Mucosa of rectum (tissue), 2 donors: ENCODE results near the gene PIEZO2.
A peak's percentile ranks its signal among the peaks of the same experiment; 100 is the strongest.

Experiments used
- H3K27ac ChIP-seq, 2 donors: one replicate each; pipeline ENCODE4 v1.7.0; 2013; ENCODE audit warnings: inconsistent platforms in 2 of 2, low read depth in 2 of 2, low read length in 2 of 2
- H3K27me3 ChIP-seq, 2 donors: one replicate each; pipeline ENCODE4 v1.7.0; 2013; ENCODE audit warnings: low read length in 2 of 2; ENCODE audit not compliant: control insufficient read depth in 2 of 2, insufficient read depth in 2 of 2
- H3K36me3 ChIP-seq, 2 donors: one replicate each; pipeline ENCODE4 v1.7.0; 2013; ENCODE audit warnings: low read length in 2 of 2; ENCODE audit not compliant: control insufficient read depth in 2 of 2, insufficient read depth in 2 of 2
- H3K4me1 ChIP-seq, 2 donors: one replicate each; pipeline ENCODE4 v1.7.0; 2013; ENCODE audit warnings: low read length in 2 of 2, mild to moderate bottlenecking in 1 of 2; ENCODE audit not compliant: control insufficient read depth in 2 of 2, insufficient read depth in 2 of 2
- H3K4me3 ChIP-seq, 2 donors: one replicate each; pipeline ENCODE4 v1.7.0; 2013; ENCODE audit warnings: low read length in 2 of 2
- H3K9ac ChIP-seq, 2 donors: one replicate each; pipeline ENCODE4 v1.7.0; 2013; ENCODE audit warnings: low read length in 2 of 2, low read depth in 1 of 2, mild to moderate bottlenecking in 1 of 2
- H3K9me3 ChIP-seq, 2 donors: one replicate each; pipeline ENCODE4 v1.7.0; 2013; ENCODE audit warnings: low read length in 2 of 2; ENCODE audit not compliant: control insufficient read depth in 2 of 2
- donor health status: healthy.
- donor health status: Normal muscosa, but diverticular disease.

The PIEZO2 gene

DNA sequence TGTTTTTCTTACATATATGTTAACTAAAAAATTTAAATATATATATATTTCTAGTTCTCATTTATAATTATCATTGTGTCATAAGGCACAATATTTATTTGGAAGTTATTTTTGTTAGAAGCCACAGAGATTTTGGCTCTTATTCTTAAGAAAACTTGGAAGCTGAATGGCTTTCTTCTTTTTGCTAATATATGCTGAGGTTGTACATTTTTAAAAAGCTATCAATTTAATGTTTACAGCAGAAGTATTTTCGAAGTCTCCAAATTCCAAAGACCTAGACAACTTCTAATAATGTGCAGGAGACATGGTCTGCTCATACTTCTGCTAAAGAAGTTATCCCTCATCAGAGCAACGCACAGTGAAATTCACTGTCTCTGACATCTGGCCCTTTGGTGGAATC is 3.7 kb upstream of the PIEZO2 start:
- Histone ChIP-seq H3K27ac (no peak overlapping the region), H3K9me3 (no peaks in the 10 kb centered on the region), H3K4me3 (no peak overlapping the region), H3K27me3 (peaks cover 0 to 3% of the 10 kb centered on the region in 2 donors), H3K36me3 (no peaks in the 10 kb centered on the region), H3K9ac (no peak overlapping the region), H3K4me1 (no peaks in the 10 kb centered on the region)

DNA sequence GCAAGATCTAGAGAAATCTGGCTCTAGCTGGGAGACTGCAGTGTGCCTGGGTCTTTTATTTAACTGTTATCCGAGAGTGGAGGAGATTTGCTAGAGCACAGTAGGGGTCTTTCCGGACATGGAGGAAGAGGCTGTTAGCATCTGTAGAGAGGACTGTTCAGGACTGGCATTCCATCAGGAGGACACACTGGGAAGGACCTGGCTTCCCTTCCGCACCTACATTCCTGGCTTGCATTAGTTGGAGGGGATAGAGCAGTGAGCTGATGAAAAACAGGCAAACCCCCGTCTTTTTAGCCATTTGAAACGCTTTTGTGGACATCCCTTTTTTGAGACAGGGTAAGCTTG is 874 bp upstream of the PIEZO2 start:
- Histone ChIP-seq H3K4me1 (no peaks in the 10 kb centered on the region), H3K27ac (no peak overlapping the region), H3K4me3 (no peak overlapping the region), H3K9ac (no peak overlapping the region), H3K9me3 (no peaks in the 10 kb centered on the region), H3K36me3 (no peaks in the 10 kb centered on the region), H3K27me3 (peaks cover 2 to 7% of the 10 kb centered on the region in 2 donors)

DNA sequence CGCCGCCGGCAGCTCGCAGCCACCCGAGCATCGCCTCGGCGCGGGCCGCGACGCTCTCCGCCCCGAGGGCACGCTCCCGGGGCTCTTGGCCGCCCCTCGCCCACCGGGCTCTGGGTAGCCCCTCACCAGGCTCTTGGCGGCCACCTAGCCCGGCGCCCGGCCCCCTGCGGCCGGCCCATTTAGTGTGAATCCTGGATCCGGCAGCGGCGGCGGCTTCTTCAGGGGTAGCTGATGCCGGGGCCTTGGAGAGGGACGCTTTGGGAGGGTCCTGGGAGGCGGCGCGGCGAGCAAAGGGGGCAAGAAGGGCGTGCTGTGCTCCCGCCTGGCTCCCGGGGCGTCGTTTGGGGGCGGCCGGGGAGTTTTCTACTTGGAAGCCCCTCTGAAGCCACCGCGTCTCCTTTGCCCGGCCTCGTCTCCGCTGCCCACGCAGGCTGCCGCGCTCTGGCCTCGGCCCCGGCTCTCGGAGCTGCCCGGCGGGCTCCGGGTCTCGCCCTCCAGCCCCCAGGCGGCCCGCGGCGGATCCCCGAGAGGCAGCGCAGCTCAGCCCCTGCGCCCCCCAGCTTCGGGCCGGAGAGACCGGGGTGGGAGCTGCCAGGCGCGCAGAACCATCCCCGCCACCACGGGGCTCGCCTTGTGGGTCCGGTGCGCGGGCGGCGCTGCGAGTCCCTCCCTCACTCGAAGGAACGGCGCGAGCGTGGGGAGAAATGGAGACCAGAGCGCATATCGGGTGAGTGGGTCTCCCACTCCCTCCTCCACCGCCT is 509 bp downstream of the PIEZO2 start:
- Histone ChIP-seq H3K9me3 (no peaks in the 10 kb centered on the region), H3K4me1 (no peaks in the 10 kb centered on the region), H3K9ac (no peak overlapping the region), H3K36me3 (no peaks in the 10 kb centered on the region), H3K4me3 (peak overlapping the region; percentile 37 to 39), H3K27me3 (peaks cover 2 to 7% of the 10 kb centered on the region in 2 donors), H3K27ac (no peak overlapping the region)

DNA sequence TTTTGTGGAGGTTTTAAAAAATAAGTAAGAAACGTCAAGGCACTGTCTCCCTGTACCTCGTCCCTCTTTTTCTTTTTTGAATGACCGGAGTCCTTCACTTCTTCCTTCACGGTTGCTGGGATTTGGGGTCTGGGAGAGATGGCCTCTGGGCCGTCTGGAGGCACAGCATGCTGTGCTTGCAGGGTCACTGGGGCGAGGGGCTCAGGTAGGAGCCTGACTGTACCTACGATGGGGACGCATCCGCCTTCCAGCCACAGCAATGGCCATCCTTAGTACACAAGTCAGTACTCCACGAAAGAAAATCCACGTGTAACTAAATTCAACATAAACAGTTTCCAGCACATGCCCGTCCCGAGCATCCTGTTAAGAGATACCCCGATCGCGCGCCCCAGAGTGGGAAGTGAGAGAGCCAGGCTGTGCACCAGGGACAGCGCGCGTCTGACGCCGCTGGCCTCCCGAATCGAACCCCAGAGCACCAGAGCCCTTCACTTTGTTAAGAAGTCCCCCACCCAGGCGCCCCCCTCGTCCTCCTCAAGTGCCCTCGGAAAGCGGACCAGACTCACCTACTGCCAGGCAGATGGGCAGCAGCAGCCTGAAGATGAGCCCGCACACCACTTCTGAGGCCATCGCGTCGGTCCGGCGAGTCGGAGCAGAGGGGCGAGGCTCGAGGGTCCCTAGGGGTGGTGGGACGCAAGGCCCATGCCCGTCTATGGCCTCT is 1.2 kb downstream of the PIEZO2 start:
- H3K4me1 ChIP-seq = no peaks in the 10 kb centered on the region

DNA sequence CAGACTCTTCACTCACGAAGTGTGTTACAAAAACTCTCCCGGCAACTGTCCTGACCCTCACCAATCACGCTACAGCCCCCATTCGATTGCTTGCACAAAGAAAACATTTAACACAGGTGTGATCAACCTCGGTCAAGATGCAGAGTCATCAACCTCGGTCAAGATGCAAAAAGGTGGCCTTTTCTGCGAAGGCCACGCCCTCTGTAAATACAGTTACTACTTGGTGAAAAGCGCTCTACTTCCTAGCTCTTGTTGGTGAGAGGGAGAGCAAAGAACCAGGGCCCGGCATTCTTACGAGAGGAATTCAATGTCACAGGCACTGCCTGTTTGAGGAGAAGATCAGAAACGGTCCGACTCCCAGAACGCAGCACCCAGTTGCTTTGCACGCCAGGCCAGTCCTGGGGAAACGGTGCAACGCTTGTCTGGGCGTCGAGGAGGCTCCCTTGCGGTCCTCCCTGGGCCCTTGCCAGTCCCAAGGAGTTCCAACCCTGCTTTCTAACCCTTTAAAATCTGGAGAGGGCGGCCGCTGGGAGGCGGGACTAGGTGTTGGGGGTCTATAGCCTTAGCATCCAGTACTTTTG is 1.9 kb downstream of the PIEZO2 start:
- Histone ChIP-seq H3K4me3 (peak overlapping the region in 1 of 2 donors; percentile 20), H3K9ac (no peak overlapping the region), H3K27me3 (peaks cover 2 to 7% of the 10 kb centered on the region in 2 donors), H3K36me3 (no peaks in the 10 kb centered on the region), H3K4me1 (no peaks in the 10 kb centered on the region), H3K27ac (no peak overlapping the region), H3K9me3 (no peaks in the 10 kb centered on the region)

More for the DNA sequence above, 1.2 kb downstream of the PIEZO2 start:
- H3K4me3 ChIP-seq = peak overlapping the region; percentile 37 to 39
- H3K27me3 ChIP-seq = peaks cover 2 to 7% of the 10 kb centered on the region in 2 donors
- H3K36me3 ChIP-seq = no peaks in the 10 kb centered on the region
- H3K9ac ChIP-seq = no peak overlapping the region
- no peaks in the 10 kb centered on the region for H3K9me3 ChIP-seq
- no peak overlapping the region for H3K27ac ChIP-seq

DNA sequence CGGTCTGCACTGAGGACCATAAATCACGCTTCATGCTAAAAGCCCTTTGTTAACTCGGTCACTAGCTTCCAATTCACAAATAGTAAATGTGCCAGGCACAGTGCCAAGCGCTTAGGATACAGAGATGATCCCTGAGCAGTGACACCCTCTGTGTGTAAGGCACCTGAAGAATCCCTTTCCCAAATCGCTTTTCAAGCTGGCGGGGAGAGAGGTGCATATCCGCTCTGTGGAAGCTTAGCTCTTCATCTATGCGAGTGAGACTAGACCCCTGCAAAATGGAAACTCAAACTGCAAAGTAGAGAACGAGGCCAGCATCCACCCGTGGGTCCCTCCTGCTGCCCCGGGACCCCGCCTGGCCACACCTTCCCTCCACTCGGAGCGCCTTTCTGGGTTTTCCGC is 2.4 kb downstream of the PIEZO2 start:
- peaks cover 2 to 7% of the 10 kb centered on the region in 2 donors for H3K27me3 ChIP-seq
- H3K27ac ChIP-seq = no peak overlapping the region
- no peak overlapping the region for H3K9ac ChIP-seq
- no peaks in the 10 kb centered on the region for H3K9me3 ChIP-seq
- no peaks in the 10 kb centered on the region for H3K4me1 ChIP-seq
- H3K36me3 ChIP-seq = no peaks in the 10 kb centered on the region
- H3K4me3 ChIP-seq = peak overlapping the region in 1 of 2 donors; percentile 20

DNA sequence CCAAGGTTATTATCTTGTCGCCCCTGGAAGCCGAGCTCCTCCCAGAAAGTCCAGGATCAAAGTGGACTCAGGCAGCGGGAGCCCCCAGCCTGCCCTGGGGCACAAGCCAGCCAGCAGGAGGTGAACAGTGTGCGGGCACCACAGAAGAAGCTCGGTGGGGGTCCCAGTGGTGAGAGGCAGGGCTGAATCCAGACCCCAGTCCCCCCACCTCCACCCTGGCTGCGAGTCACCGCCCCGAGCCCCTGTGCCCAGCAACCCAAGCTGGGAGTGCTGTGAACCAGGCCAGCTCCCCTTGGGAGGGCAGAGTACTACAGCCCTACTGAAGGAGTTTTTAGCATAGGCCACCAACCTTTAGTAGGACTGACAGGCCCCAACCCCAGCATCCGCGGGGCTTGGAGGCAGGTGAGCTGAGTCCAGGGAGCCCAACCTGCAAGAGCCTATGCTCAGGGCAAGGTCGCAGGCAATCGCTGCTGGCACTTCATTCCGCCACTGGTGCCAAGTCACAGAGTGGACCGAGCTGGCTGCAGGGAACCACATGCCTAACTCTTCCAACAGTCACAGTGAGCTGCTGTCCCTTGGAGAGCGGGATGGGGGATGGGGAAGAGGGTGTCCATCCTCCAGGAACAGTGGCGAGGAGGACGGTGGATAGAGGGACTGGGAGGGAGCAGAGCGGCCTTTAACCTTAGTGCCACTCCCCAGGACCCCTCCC is 3.0 kb downstream of the PIEZO2 start:
- no peaks in the 10 kb centered on the region for H3K36me3 ChIP-seq
- H3K9me3 ChIP-seq = no peaks in the 10 kb centered on the region
- H3K4me1 ChIP-seq = no peaks in the 10 kb centered on the region
- H3K4me3 ChIP-seq = no peak overlapping the region
- H3K9ac ChIP-seq = no peak overlapping the region
- no peak overlapping the region for H3K27ac ChIP-seq
- H3K27me3 ChIP-seq = peaks cover 2 to 7% of the 10 kb centered on the region in 2 donors

DNA sequence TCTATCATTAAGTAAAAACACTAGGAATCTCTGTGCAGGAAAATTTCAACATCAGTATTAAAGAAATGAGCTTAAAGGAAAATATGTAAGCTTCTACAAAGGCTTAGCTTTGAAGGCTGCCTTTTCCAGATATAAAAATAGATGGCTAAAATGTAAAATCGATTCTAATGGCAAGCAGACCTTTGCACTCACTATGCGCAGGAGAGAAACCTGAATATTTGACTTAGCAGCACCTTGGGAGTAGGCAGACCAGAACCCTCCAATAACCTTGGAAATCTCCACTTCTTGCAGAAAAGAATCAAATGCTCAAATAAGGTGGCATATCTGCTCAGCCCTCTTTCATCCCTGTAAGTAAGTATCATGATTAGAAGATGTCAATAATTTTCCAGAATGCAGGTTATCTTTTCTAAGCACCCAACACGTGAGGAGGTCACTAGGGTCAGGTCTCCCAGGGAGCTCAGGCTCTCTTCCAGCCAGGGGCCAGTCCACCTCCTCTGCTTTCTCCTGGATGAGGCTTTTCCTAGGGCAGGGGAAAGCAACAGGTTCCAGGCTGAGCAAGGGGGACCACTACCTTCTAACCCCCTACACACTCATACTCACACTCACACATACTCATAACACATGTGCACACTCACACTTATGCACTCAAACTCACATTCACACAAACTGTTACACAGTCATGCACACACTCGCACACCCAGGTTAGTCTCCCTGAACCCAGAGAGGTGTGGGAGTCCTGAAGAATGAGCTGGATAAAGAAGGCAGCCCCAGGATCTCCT is 3.8 kb downstream of the PIEZO2 start:
- Histone ChIP-seq H3K4me3 (no peak overlapping the region), H3K27me3 (peaks cover 2 to 7% of the 10 kb centered on the region in 2 donors), H3K36me3 (no peaks in the 10 kb centered on the region), H3K4me1 (no peaks in the 10 kb centered on the region), H3K27ac (no peak overlapping the region), H3K9ac (no peak overlapping the region), H3K9me3 (no peaks in the 10 kb centered on the region)

DNA sequence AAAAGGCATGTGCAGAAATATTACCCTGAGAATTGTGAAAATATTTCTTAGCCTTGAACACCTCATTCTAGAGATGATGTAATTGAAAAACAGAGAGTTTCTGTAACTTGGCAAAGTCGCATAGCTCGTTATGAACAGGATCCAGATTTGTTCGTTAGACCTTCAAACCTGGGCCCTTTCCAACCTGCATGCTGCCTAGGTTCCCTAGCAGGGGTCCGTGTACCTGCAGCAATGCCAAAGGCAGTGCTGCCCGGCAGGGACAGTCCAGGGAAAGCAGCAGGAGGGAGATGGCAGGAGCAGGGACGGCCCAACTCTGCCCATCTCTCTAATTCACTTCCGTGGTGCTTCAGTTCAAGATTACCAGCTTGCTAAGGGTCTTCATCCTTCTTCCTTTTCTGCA is 12.0 kb downstream of the PIEZO2 start:
- H3K27me3 ChIP-seq = no peaks in the 10 kb centered on the region
- no peaks in the 10 kb centered on the region for H3K4me1 ChIP-seq
- no peak overlapping the region for H3K4me3 ChIP-seq
- H3K27ac ChIP-seq = no peak overlapping the region
- H3K9me3 ChIP-seq = no peaks in the 10 kb centered on the region
- no peak overlapping the region for H3K9ac ChIP-seq
- no peaks in the 10 kb centered on the region for H3K36me3 ChIP-seq
